Liver (tissue), 3 donors: ENCODE measurements around the gene HYAL1.

Experiments
- FOXA1 ChIP-seq: IDR thresholded peaks from 2 replicates; pipeline ENCODE4 v1.6.1; 2016; ENCODE audit warnings: antibody characterized with exemption
- HNF4A ChIP-seq, 2 donors: conservative IDR thresholded peaks; 2 replicates each; pipeline ENCODE4 v1.6.1; 2016; ENCODE audit warnings: antibody characterized with exemption in 2 of 2, mild to moderate bottlenecking in 2 of 2
- JUND ChIP-seq, 2 donors: IDR thresholded peaks; 2 replicates each; pipeline ENCODE4 v1.6.1; 2016; ENCODE audit warnings: antibody characterized with exemption in 2 of 2
- RXRA ChIP-seq, 2 donors: IDR thresholded peaks; 2 replicates each; pipeline ENCODE4 v1.6.1; 2017 to 2018; ENCODE audit warnings: antibody characterized with exemption in 2 of 2, mild to moderate bottlenecking in 1 of 2
- SP1 ChIP-seq: IDR thresholded peaks from 2 replicates; pipeline ENCODE4 v1.6.1; 2018; ENCODE audit warnings: antibody characterized with exemption, mild to moderate bottlenecking
- TAF1 ChIP-seq: conservative IDR thresholded peaks from 2 replicates; pipeline ENCODE4 v1.6.1; 2016; ENCODE audit warnings: antibody characterized with exemption, mild to moderate bottlenecking
- YY1 ChIP-seq: IDR thresholded peaks from 2 replicates; pipeline ENCODE4 v1.6.1; 2016; ENCODE audit warnings: antibody characterized with exemption, mild to moderate bottlenecking
- TF ChIP-seq, protein P1 (sequence below): IDR thresholded peaks from 2 replicates; pipeline ENCODE4 v1.6.1; 2016; ENCODE audit warnings: antibody characterized with exemption
- TF ChIP-seq, protein P2 (sequence below): fragments of 150-350 bp; IDR thresholded peaks from 2 replicates; pipeline ENCODE4 v1.5.1; 2017; ENCODE audit warnings: improper control_type of control experiment, low read depth, low read length; ENCODE audit not compliant: missing input control
- TF ChIP-seq, protein P3 (sequence below): IDR thresholded peaks from 2 replicates; pipeline ENCODE4 v1.6.1; 2016; ENCODE audit warnings: antibody characterized with exemption, mild to moderate bottlenecking
- TF ChIP-seq, protein P4 (sequence below): IDR thresholded peaks from 2 replicates; pipeline ENCODE4 v1.6.1; 2016; ENCODE audit warnings: antibody characterized with exemption
- donor health status: healthy.
- donor health status: healthy.

DNA sequence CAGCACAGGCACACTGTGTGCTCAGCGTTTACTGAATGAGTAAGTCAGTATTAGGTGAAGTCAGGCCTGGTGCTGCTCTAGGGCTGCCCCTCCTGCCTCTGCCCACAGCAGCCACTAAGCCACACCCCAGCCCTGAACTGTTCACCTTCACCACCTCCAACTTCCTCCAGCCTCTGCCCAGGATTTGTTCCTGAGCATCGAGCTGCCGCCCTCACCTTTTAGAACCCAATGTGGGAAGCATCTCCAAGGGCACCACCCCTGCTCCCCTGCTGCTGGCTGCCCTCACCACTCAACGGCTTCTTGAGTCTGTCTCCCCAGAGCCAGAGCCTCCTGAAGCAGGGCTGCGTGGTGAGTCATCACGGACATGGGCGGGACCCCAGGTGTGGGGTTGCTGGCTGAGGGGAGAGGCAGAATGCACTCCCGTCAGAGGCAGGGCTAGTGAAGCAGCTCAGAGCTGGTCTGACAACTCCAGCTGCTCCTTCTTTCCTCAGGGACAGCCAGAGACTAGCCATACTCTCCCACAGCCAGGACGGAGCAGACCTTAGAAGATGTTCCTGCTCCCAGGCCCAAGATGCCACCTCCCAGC, 13.4 kb upstream of the HYAL1 start:
- TF ChIP-seq, protein P1, sequence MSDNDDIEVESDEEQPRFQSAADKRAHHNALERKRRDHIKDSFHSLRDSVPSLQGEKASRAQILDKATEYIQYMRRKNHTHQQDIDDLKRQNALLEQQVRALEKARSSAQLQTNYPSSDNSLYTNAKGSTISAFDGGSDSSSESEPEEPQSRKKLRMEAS, result no peak
- TF ChIP-seq, protein P2, sequence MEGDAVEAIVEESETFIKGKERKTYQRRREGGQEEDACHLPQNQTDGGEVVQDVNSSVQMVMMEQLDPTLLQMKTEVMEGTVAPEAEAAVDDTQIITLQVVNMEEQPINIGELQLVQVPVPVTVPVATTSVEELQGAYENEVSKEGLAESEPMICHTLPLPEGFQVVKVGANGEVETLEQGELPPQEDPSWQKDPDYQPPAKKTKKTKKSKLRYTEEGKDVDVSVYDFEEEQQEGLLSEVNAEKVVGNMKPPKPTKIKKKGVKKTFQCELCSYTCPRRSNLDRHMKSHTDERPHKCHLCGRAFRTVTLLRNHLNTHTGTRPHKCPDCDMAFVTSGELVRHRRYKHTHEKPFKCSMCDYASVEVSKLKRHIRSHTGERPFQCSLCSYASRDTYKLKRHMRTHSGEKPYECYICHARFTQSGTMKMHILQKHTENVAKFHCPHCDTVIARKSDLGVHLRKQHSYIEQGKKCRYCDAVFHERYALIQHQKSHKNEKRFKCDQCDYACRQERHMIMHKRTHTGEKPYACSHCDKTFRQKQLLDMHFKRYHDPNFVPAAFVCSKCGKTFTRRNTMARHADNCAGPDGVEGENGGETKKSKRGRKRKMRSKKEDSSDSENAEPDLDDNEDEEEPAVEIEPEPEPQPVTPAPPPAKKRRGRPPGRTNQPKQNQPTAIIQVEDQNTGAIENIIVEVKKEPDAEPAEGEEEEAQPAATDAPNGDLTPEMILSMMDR, result no peak
- TF ChIP-seq RXRA (IDR thresholded peaks at IDR 0.05) (no peak), SP1 (no peak), TAF1 (no peak), YY1 (no peak), HNF4A (conservative IDR thresholded peaks at IDR 0.05) (no peak), JUND (IDR thresholded peaks at IDR 0.05) (no peak), FOXA1 (no peak)
- TF ChIP-seq, protein P3, sequence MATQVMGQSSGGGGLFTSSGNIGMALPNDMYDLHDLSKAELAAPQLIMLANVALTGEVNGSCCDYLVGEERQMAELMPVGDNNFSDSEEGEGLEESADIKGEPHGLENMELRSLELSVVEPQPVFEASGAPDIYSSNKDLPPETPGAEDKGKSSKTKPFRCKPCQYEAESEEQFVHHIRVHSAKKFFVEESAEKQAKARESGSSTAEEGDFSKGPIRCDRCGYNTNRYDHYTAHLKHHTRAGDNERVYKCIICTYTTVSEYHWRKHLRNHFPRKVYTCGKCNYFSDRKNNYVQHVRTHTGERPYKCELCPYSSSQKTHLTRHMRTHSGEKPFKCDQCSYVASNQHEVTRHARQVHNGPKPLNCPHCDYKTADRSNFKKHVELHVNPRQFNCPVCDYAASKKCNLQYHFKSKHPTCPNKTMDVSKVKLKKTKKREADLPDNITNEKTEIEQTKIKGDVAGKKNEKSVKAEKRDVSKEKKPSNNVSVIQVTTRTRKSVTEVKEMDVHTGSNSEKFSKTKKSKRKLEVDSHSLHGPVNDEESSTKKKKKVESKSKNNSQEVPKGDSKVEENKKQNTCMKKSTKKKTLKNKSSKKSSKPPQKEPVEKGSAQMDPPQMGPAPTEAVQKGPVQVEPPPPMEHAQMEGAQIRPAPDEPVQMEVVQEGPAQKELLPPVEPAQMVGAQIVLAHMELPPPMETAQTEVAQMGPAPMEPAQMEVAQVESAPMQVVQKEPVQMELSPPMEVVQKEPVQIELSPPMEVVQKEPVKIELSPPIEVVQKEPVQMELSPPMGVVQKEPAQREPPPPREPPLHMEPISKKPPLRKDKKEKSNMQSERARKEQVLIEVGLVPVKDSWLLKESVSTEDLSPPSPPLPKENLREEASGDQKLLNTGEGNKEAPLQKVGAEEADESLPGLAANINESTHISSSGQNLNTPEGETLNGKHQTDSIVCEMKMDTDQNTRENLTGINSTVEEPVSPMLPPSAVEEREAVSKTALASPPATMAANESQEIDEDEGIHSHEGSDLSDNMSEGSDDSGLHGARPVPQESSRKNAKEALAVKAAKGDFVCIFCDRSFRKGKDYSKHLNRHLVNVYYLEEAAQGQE, result no peak
- TF ChIP-seq, protein P4, sequence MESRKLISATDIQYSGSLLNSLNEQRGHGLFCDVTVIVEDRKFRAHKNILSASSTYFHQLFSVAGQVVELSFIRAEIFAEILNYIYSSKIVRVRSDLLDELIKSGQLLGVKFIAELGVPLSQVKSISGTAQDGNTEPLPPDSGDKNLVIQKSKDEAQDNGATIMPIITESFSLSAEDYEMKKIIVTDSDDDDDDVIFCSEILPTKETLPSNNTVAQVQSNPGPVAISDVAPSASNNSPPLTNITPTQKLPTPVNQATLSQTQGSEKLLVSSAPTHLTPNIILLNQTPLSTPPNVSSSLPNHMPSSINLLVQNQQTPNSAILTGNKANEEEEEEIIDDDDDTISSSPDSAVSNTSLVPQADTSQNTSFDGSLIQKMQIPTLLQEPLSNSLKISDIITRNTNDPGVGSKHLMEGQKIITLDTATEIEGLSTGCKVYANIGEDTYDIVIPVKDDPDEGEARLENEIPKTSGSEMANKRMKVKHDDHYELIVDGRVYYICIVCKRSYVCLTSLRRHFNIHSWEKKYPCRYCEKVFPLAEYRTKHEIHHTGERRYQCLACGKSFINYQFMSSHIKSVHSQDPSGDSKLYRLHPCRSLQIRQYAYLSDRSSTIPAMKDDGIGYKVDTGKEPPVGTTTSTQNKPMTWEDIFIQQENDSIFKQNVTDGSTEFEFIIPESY, result no peak
